Thymus (tissue), 11 donors: ENCODE data around the gene NAA16. TPM values are rescaled to one million over a fixed set of nuclear protein-coding genes. Genes with fewer than 3 reads are reported as not detected.

Experiments used
- DNase-seq, 9 donors: peaks; one replicate each; pipeline ENCODE4 v3.0.0-alpha.2; 2013; ENCODE audit warnings: low spot score in 9 of 9, low read depth in 6 of 9, missing footprints in 1 of 9
- H3K27ac ChIP-seq, 2 donors: one replicate each; pipeline ENCODE4 v1.5.1; 2013; ENCODE audit warnings: control low read depth in 1 of 2, low read depth in 1 of 2, low read length in 1 of 2, mild to moderate bottlenecking in 1 of 2, moderate library complexity in 1 of 2
- H3K27me3 ChIP-seq, 2 donors: one replicate each; pipeline ENCODE4 v1.5.1; 2013; ENCODE audit warnings: low read length in 1 of 2; ENCODE audit not compliant: control insufficient read depth in 2 of 2, insufficient read depth in 1 of 2
- H3K36me3 ChIP-seq, 2 donors: one replicate each; pipeline ENCODE4 v1.5.1; 2013; ENCODE audit warnings: low read length in 1 of 2, mild to moderate bottlenecking in 1 of 2, moderate library complexity in 1 of 2; ENCODE audit not compliant: control insufficient read depth in 2 of 2, insufficient read depth in 2 of 2
- H3K4me1 ChIP-seq, 2 donors: one replicate each; pipeline ENCODE4 v1.5.1; 2013; ENCODE audit warnings: low read length in 2 of 2; ENCODE audit not compliant: control insufficient read depth in 2 of 2, insufficient read depth in 2 of 2
- H3K4me3 ChIP-seq, 2 donors: one replicate each; pipeline ENCODE4 v1.5.1; 2013; ENCODE audit warnings: low read length in 2 of 2, control low read depth in 1 of 2, mild to moderate bottlenecking in 1 of 2
- H3K9me3 ChIP-seq, 2 donors: one replicate each; pipeline ENCODE4 v1.5.1; 2013; ENCODE audit warnings: low read length in 1 of 2, mild to moderate bottlenecking in 1 of 2; ENCODE audit not compliant: control insufficient read depth in 2 of 2, insufficient read depth in 1 of 2
- WGBS: extraction: QIAGEN DNeasy Blood & Tissue Kit; methylation state at CpG from one replicate; pipeline ENCODE4 v1.1.7; 2013; 5-methylcytosine and 5-hydroxymethylcytosine counted together
- polyA plus RNA-seq: library from polyadenylated mRNA; stranded (reverse); fragments of 200-250 nt; gene quantifications from one replicate; pipeline ENCODE4 v1.2.3, GENCODE V29; 2013
- total RNA-seq: library from RNA; stranded (reverse); fragments of 120-200 nt; gene quantifications from one replicate; pipeline ENCODE4 v1.2.4, GENCODE V29; 2013
- donor health status: healthy.

The NAA16 gene
- total and polyA plus RNA-seq, 2 donors: 10.6 to 23.8 TPM

GRCh38 chr13:41365631-41366030, 54.6 kb downstream of the NAA16 start:
- 99% methylated on average over 2 of the region's 2 CpGs for WGBS
- H3K27ac ChIP-seq: no peak overlapping the region
- no peaks in the 10 kb centered on the region for H3K4me1 ChIP-seq

DNA sequence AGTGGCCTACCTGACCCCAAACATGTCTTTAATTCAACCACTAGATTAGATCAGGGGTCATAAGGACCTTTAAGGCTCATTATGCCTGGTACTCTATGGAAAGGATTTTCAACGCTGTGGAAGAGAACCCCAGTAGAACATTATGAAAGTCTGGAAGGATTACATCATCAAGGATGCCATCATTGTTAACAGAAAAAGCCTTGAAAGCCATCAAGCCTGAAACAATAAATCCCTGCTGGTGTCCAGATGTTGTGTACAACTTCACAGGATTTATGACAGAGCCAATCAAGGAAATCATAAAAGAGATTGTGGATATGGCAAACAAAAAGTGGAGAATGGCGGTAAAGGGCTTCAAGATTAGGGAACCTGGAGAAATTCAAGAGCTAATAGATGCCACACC, 59.7 kb downstream of the NAA16 start:
- Histone ChIP-seq H3K4me3 (no peak overlapping the region), H3K27ac (no peak overlapping the region), H3K4me1 (no peaks in the 10 kb centered on the region), H3K9me3 (no peaks in the 10 kb centered on the region), H3K27me3 (no peaks in the 10 kb centered on the region), H3K36me3 (peaks cover 18 to 69% of the 10 kb centered on the region in 2 donors)
- over 99% methylated on average over 2 of the region's 2 CpGs for WGBS
- DNase-seq: no peak

More at GRCh38 chr13:41365631-41366030, 54.6 kb downstream of the NAA16 start:
- H3K9me3 ChIP-seq: no peaks in the 10 kb centered on the region
- H3K36me3 ChIP-seq: peaks cover 12 to 70% of the 10 kb centered on the region in 2 donors
- no peaks in the 10 kb centered on the region for H3K27me3 ChIP-seq
- H3K4me3 ChIP-seq: no peak overlapping the region
- DNase-seq: no peak

GRCh38 chr13:41377446-41377845, 66.4 kb downstream of the NAA16 start:
- no peak for DNase-seq
- 99% methylated on average over 5 of the region's 5 CpGs for WGBS
- H3K4me1 ChIP-seq: peaks cover 0 to 3% of the 10 kb centered on the region in 2 donors
- no peak overlapping the region for H3K4me3 ChIP-seq
- H3K27ac ChIP-seq: no peak overlapping the region
- H3K36me3 ChIP-seq: peaks cover 7 to 35% of the 10 kb centered on the region in 2 donors
- no peaks in the 10 kb centered on the region for H3K9me3 ChIP-seq
- H3K27me3 ChIP-seq: no peaks in the 10 kb centered on the region

- Histone ChIP-seq H3K27me3 (no peaks in the 10 kb centered on the region), H3K36me3 (peaks cover 0 to 2% of the 10 kb centered on the region in 2 donors), H3K27ac (no peak overlapping the region), H3K4me3 (no peak overlapping the region), H3K4me1 (peaks cover 0 to 3% of the 10 kb centered on the region in 2 donors), H3K9me3 (no peaks in the 10 kb centered on the region)
- 95% methylated on average over 4 of the region's 4 CpGs for WGBS
- DNase-seq: no peak
These were observed 71.4 kb downstream of the NAA16 start for GRCh38 chr13:41382431-41382830.

DNA sequence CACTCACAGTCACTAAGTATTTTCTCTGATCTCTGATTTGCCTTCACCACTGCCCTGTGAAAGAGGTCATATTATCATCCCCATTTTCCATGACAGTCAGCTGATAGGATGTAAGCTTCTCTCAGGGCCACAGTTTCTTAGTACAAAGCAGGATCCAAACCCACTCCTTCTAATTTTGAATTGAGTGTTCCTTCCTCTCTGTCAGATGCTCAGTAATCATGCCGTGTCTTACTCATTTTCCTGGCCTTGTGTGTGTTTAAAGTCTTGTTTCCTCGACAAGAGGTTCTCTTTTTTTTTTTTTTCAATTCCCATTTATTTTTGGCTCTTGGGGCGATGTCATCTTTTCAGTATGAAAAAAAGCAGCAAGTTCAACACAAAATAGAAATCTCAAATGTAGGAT, 72.3 kb downstream of the NAA16 start:
- H3K27me3 ChIP-seq: no peaks in the 10 kb centered on the region
- WGBS: 41% methylated on average over 3 of the region's 3 CpGs
- peaks cover 0 to 3% of the 10 kb centered on the region in 2 donors for H3K4me1 ChIP-seq
- H3K4me3 ChIP-seq: no peak overlapping the region
- no peaks in the 10 kb centered on the region for H3K9me3 ChIP-seq
- DNase-seq: no peak
- no peak overlapping the region for H3K27ac ChIP-seq
- no peaks in the 10 kb centered on the region for H3K36me3 ChIP-seq

DNA sequence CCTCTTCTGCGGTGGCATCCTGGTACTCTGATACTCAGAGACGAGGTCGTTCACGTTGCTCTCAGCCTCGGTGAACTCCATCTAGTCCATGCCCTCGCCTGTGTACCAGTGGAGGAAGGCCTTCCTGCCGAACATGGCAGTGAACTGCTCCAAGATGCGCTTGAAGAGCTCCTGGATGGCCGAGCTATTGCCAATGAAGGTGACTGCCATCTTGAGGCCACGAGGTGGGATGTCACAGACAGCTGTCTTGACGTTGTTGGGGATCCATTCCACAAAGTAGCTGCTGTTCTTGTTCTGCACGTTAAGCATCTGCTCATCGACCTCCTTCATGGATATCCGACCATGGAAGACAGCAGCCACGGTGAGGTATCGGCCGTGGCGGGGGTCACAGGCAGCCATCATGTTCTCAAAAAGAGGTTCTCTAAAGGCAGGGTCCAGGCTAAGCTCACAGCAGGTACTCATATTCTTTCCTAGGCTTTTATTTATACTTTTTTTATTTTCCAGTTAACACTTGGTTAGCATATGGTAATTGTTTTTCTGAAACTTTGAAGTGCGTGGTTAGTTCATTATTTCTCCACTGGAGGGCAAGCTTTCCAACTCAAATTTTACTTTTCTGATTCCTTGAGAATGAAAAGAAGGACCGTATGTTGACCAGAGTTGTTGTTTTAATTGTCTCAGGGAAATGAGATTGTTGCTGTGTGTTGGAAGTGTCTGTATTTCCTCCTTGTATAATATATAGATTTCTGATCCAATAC, 73.9 kb downstream of the NAA16 start:
- H3K27me3 ChIP-seq: no peaks in the 10 kb centered on the region
- peak in 2 of 9 donors; percentile 26 to 50 for DNase-seq

DNA sequence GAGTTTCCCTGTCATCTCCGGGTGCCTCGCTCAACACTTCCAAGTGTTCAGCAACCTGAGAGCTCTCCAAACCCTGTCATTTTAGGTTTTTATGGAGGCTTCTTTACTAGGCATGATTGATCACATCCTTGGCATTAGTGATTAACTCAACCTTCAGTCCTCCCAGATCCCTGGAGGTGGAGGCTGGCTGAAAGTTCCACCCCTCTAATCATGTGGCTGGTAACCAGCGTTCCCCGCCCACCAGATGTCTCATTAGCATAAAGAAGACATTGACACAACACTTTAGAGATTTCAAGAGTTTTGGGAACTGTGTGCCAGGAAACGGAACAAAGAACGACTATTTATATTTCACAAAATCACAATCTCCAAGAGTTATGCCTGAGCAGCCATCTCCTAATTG, 75.1 kb downstream of the NAA16 start:
- no peak overlapping the region for H3K4me3 ChIP-seq
- no peak overlapping the region for H3K27ac ChIP-seq
- WGBS: 96% methylated on average over 6 of the region's 6 CpGs
- H3K36me3 ChIP-seq: no peaks in the 10 kb centered on the region
- H3K27me3 ChIP-seq: no peaks in the 10 kb centered on the region
- no peak for DNase-seq
- H3K9me3 ChIP-seq: no peaks in the 10 kb centered on the region
- H3K4me1 ChIP-seq: peaks cover 0 to 11% of the 10 kb centered on the region in 2 donors

More for the DNA sequence above, 73.9 kb downstream of the NAA16 start:
- Histone ChIP-seq H3K4me1 (peaks cover 0 to 6% of the 10 kb centered on the region in 2 donors), H3K9me3 (no peaks in the 10 kb centered on the region), H3K36me3 (no peaks in the 10 kb centered on the region), H3K4me3 (no peak overlapping the region), H3K27ac (no peak overlapping the region)
- WGBS: 96% methylated on average over 20 of the region's 20 CpGs

DNA sequence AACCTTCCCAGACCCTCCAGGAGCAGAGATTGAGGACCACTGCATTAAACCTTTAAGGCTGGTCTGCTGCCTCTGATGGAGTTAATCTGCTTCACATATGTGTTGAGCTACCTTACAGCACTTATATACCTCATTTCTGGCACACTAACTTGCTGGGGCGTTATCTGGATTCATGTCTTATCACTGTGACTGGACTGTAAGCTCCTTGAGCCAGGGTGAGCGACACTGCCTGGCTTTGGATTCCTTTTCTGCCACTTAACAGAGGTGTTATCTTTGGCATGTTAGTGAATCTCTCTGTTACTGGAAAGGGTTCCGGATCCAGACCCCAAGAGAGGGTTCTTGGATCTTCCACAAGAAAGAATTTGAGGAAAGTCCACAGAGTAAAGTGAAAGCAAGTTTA, 76.5 kb downstream of the NAA16 start:
- no peaks in the 10 kb centered on the region for H3K27me3 ChIP-seq
- H3K9me3 ChIP-seq: no peaks in the 10 kb centered on the region
- WGBS: 95% methylated on average over 3 of the region's 3 CpGs
- H3K36me3 ChIP-seq: no peaks in the 10 kb centered on the region
- no peak overlapping the region for H3K27ac ChIP-seq
- no peak overlapping the region for H3K4me3 ChIP-seq
- peaks cover 0 to 11% of the 10 kb centered on the region in 2 donors for H3K4me1 ChIP-seq
- no peak for DNase-seq

- no peak for DNase-seq
- Histone ChIP-seq H3K27me3 (no peaks in the 10 kb centered on the region), H3K9me3 (no peaks in the 10 kb centered on the region), H3K4me1 (peaks cover 0 to 11% of the 10 kb centered on the region in 2 donors), H3K27ac (no peak overlapping the region), H3K4me3 (no peak overlapping the region), H3K36me3 (no peaks in the 10 kb centered on the region)
- WGBS: 98% methylated on average over 6 of the region's 6 CpGs
These were observed 77.2 kb downstream of the NAA16 start for GRCh38 chr13:41388143-41388881.
